CD8-positive, alpha-beta memory T cell (primary cell): ENCODE measurements around the gene LMO3. TPM values are rescaled to one million over a fixed set of nuclear protein-coding genes. Genes with fewer than 3 reads are reported as not detected.

Source experiments
- CTCF ChIA-PET: fragments of 350-600 bp; sonication (Branson Sonifier 250); formaldehyde crosslinking; loops from one replicate; lab custom pipeline; 2021; ENCODE audit warnings: antibody characterized with exemption; lab: Charles Lee
- POLR2A ChIA-PET: fragments of 350-600 bp; sonication (Branson Sonifier 250); formaldehyde crosslinking; loops from one replicate; lab custom pipeline; 2021; ENCODE audit warnings: antibody characterized with exemption; lab: Charles Lee
- DNase-seq, 5 donors: peaks; one replicate each; pipeline versions ENCODE4 v3.0.0 to v3.0.0-alpha.2; 2020 to 2022; ENCODE audit warnings: mixed read lengths in 1 of 5
- H3K27ac ChIP-seq: one replicate; pipeline ENCODE4 v1.7.0; 2013; ENCODE audit warnings: low read depth, mild to moderate bottlenecking, low read length, moderate library complexity
- H3K27me3 ChIP-seq: 2 replicates; pipeline ENCODE4 v1.7.0; 2013; ENCODE audit warnings: low read length, mild to moderate bottlenecking; ENCODE audit not compliant: insufficient read depth, poor library complexity, severe bottlenecking
- H3K36me3 ChIP-seq: 2 replicates; pipeline ENCODE4 v1.7.0; 2013; ENCODE audit warnings: mild to moderate bottlenecking, low read length, moderate library complexity; ENCODE audit not compliant: insufficient read depth
- H3K4me1 ChIP-seq: 2 replicates; pipeline ENCODE4 v1.7.0; 2013; ENCODE audit warnings: mild to moderate bottlenecking, low read length, moderate library complexity; ENCODE audit not compliant: insufficient read depth
- H3K4me3 ChIP-seq: 2 replicates; pipeline ENCODE4 v1.7.0; 2013; ENCODE audit warnings: mild to moderate bottlenecking, low read length
- H3K9me3 ChIP-seq: 2 replicates; pipeline ENCODE4 v1.7.0; 2013; ENCODE audit warnings: mild to moderate bottlenecking, low read length
- H3K27ac Mint-ChIP-seq, 8 donors: one replicate each; pipeline ENCODE4 v1.8.0; 2020 to 2021; ENCODE audit warnings: mixed read lengths in 8 of 8, mild to moderate bottlenecking in 6 of 8, inconsistent platforms in 3 of 8, moderate library complexity in 3 of 8
- H3K27me3 Mint-ChIP-seq, 2 donors: one replicate each; pipeline ENCODE4 v1.8.0; 2020 to 2021; ENCODE audit warnings: mixed read lengths in 2 of 2, mild to moderate bottlenecking in 1 of 2, moderate library complexity in 1 of 2
- H3K36me3 Mint-ChIP-seq, 3 donors: one replicate each; pipeline ENCODE4 v1.8.0; 2020 to 2021; ENCODE audit warnings: mixed read lengths in 3 of 3, inconsistent platforms in 1 of 3, mild to moderate bottlenecking in 1 of 3
- H3K4me1 Mint-ChIP-seq, 3 donors: one replicate each; pipeline ENCODE4 v1.8.0; 2020 to 2021; ENCODE audit warnings: mixed read lengths in 3 of 3, inconsistent platforms in 1 of 3, mild to moderate bottlenecking in 1 of 3
- H3K4me3 Mint-ChIP-seq, 7 donors: one replicate each; pipeline ENCODE4 v1.8.0; 2020 to 2021; ENCODE audit warnings: mixed read lengths in 7 of 7, mild to moderate bottlenecking in 6 of 7, moderate library complexity in 4 of 7, inconsistent platforms in 2 of 7
- H3K9me3 Mint-ChIP-seq, 5 donors: one replicate each; pipeline ENCODE4 v1.8.0; 2020 to 2022; ENCODE audit warnings: mixed read lengths in 5 of 5, mild to moderate bottlenecking in 3 of 5, moderate library complexity in 2 of 5, inconsistent platforms in 1 of 5
- polyA plus RNA-seq: library from polyadenylated mRNA; unstranded; fragments of 300-500 nt; fragmentation: Illumina TruSeq; gene quantifications from one replicate; pipeline ENCODE4 v1.2.3, GENCODE V29; 2021
- total RNA-seq, 2 experiments: library from RNA; stranded (reverse); gene quantifications; one replicate each; pipeline ENCODE4 v1.2.3, GENCODE V29; 2021

The LMO3 gene
- total and polyA plus RNA-seq, 3 experiments from 2014 or later, result not detected

- Histone ChIP-seq H3K9me3 (no peaks in the 10 kb centered on the region), H3K27ac (no peak overlapping the region), H3K27me3 (no peaks in the 10 kb centered on the region), H3K36me3 (no peaks in the 10 kb centered on the region), H3K4me3 (no peak overlapping the region), H3K4me1 (no peaks in the 10 kb centered on the region)
- Mint-ChIP-seq H3K27me3 (peaks cover 11 to 25% of the 10 kb centered on the region in 2 donors), H3K4me1 (no peaks in the 10 kb centered on the region), H3K36me3 (no peaks in the 10 kb centered on the region), H3K4me3 (no peak overlapping the region), H3K27ac (no peak overlapping the region), H3K9me3 (peaks cover 9 to 20% (median 15%) of the 10 kb centered on the region in 5 donors)
- ChIA-PET CTCF (no interaction called here), POLR2A (no interaction called here)
- DNase-seq, result no peak
Measured at GRCh38 chr12:16605642-16606116, 283 bp downstream of the LMO3 start.

DNA sequence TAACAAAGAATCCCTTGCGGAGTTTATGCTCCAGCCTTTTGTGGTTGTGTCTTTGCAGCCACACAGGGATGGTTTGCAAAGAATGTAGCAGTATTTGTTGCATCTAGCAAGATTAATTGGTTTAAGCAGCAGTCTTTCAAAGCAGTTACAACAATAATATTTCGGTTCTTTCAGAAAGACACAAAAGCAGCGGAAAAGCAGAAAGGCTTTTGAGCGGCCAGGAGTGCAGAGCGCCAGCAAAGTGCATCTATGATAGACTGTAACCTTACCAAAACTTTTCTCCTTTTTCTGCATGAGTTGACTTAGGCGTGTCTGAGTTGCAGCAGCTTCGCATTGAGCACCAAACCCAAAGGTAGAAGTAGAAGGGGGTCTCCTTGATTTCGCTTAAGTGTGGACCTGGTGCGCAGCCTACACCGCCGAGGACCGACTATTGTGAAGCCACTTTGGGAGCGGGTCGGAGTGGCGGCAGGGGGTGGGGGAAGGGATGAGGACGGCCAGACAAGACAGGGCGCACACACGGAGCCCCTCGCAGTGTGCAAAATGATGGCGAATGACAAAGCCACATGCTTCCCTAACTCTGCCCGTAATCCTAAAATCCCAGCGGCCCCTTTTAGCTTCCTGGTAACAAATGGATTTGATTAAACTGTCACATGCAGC lies 1.2 kb downstream of the LMO3 start:
- H3K27me3 Mint-ChIP-seq, result peaks cover 11 to 25% of the 10 kb centered on the region in 2 donors
- no peaks in the 10 kb centered on the region for H3K36me3 Mint-ChIP-seq
- Histone ChIP-seq H3K4me1 (no peaks in the 10 kb centered on the region), H3K4me3 (no peak overlapping the region), H3K9me3 (no peaks in the 10 kb centered on the region), H3K36me3 (no peaks in the 10 kb centered on the region), H3K27me3 (no peaks in the 10 kb centered on the region), H3K27ac (no peak overlapping the region)
- DNase-seq, result no peak
- CTCF ChIA-PET, result no interaction called here
- no peak overlapping the region for H3K27ac Mint-ChIP-seq
- H3K4me1 Mint-ChIP-seq, result no peaks in the 10 kb centered on the region
- peaks cover 9 to 22% (median 12%) of the 10 kb centered on the region in 5 donors for H3K9me3 Mint-ChIP-seq
- POLR2A ChIA-PET, result no interaction called here
- H3K4me3 Mint-ChIP-seq, result no peak overlapping the region

DNA sequence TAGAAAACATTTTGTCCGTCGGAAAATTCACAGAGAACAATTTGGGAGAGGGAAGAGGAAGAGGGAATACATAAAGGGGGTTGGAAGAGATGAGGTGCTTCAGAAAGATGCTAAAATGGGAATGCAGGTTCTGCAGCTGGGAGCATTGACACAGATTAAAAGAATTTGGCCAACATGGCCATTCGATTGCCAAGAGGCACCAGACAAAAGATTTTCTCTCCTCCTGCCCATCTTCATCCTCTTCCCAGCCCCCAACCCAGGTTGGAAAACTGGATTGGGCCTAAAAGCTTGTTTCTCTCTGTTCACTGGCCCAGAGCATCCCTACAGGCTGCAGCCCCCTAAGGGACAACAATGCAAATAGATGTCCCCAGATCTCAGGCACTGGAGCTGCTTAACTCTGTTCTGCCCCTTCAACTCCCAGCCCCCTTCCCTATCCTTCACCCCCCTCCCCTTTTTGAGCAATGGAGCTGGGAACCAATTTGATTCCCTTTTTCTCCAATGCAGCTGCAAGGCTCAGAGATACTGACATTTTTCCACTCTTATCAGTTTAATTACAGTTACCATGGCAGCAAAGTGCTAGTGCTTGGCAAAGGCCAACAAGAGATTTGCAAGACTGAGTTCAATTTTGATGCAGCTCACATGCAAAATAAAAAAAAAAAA lies 1.9 kb downstream of the LMO3 start:
- Histone ChIP-seq H3K4me1 (no peaks in the 10 kb centered on the region), H3K27me3 (no peaks in the 10 kb centered on the region), H3K36me3 (no peaks in the 10 kb centered on the region), H3K27ac (no peak overlapping the region), H3K9me3 (no peaks in the 10 kb centered on the region), H3K4me3 (no peak overlapping the region)
- Mint-ChIP-seq H3K36me3 (no peaks in the 10 kb centered on the region), H3K27ac (no peak overlapping the region), H3K4me3 (no peak overlapping the region), H3K9me3 (peaks cover 9 to 18% (median 12%) of the 10 kb centered on the region in 5 donors), H3K27me3 (peaks cover 11 to 25% of the 10 kb centered on the region in 2 donors), H3K4me1 (no peaks in the 10 kb centered on the region)
- ChIA-PET POLR2A (no interaction called here), CTCF (no interaction called here)
- DNase-seq, result no peak

DNA sequence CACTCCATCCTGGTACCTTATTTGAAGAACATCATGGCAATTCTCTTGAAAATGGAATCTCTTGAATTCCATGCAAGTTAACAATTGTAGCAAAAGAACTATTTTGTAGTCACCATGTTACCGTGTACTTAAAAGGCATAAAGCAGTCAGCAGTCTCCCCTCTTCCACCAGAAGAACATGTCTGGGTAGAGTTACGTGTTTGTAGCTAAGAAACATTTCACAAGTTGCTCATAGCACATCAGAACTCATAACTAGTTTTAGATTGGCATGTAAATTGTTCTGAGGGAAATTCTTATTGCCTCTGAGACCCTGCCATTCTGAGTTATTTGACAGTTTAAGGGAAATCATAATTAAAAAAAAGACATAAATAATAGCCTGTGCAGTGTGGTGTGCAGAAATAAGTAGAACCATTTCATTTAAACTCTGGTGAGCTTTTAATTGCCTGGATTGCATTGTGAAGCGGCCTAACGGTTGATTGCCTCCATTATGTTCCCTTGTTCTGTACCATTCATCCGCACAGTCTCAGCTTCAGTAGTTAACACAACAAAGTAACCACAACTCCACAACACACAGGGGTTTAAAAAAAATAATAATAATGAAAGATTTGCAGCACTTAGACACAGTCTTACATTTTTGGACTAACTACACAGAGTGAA lies 2.6 kb downstream of the LMO3 start:
- ChIA-PET POLR2A (no interaction called here), CTCF (no interaction called here)
- no peak overlapping the region for H3K4me3 ChIP-seq
- H3K4me1 ChIP-seq, result no peaks in the 10 kb centered on the region
- DNase-seq, result no peak
- peaks cover 9 to 18% (median 15%) of the 10 kb centered on the region in 5 donors for H3K9me3 Mint-ChIP-seq
- no peaks in the 10 kb centered on the region for H3K9me3 ChIP-seq
- H3K27me3 Mint-ChIP-seq, result peaks cover 11 to 25% of the 10 kb centered on the region in 2 donors
- H3K4me3 Mint-ChIP-seq, result no peak overlapping the region
- no peaks in the 10 kb centered on the region for H3K27me3 ChIP-seq
- no peaks in the 10 kb centered on the region for H3K4me1 Mint-ChIP-seq
- no peaks in the 10 kb centered on the region for H3K36me3 ChIP-seq
- H3K27ac ChIP-seq, result no peak overlapping the region
- H3K27ac Mint-ChIP-seq, result no peak overlapping the region
- no peaks in the 10 kb centered on the region for H3K36me3 Mint-ChIP-seq

- no peak overlapping the region for H3K27ac Mint-ChIP-seq
- CTCF ChIA-PET, result no interaction called here
- peaks cover 9 to 21% of the 10 kb centered on the region in 2 donors for H3K27me3 Mint-ChIP-seq
- Histone ChIP-seq H3K4me1 (no peaks in the 10 kb centered on the region), H3K36me3 (no peaks in the 10 kb centered on the region), H3K27ac (no peak overlapping the region), H3K4me3 (no peak overlapping the region), H3K9me3 (no peaks in the 10 kb centered on the region), H3K27me3 (no peaks in the 10 kb centered on the region)
- no peak overlapping the region for H3K4me3 Mint-ChIP-seq
- no peaks in the 10 kb centered on the region for H3K4me1 Mint-ChIP-seq
- peaks cover 9 to 14% (median 13%) of the 10 kb centered on the region in 5 donors for H3K9me3 Mint-ChIP-seq
- H3K36me3 Mint-ChIP-seq, result no peaks in the 10 kb centered on the region
- no peak for DNase-seq
- POLR2A ChIA-PET, result no interaction called here
Measured at GRCh38 chr12:16602412-16602811, 3.5 kb downstream of the LMO3 start.

GRCh38 chr12:16600525-16600924 lies 5.4 kb downstream of the LMO3 start:
- no peaks in the 10 kb centered on the region for H3K27me3 ChIP-seq
- H3K36me3 ChIP-seq, result no peaks in the 10 kb centered on the region
- no peaks in the 10 kb centered on the region for H3K9me3 ChIP-seq
- H3K27ac ChIP-seq, result no peak overlapping the region
- H3K27ac Mint-ChIP-seq, result no peak overlapping the region
- H3K27me3 Mint-ChIP-seq, result peaks cover 4 to 8% of the 10 kb centered on the region in 2 donors
- no peak for DNase-seq
- no peaks in the 10 kb centered on the region for H3K4me1 ChIP-seq
- ChIA-PET CTCF (no interaction called here), POLR2A (no interaction called here)
- H3K4me1 Mint-ChIP-seq, result no peaks in the 10 kb centered on the region
- no peak overlapping the region for H3K4me3 ChIP-seq
- no peak overlapping the region for H3K4me3 Mint-ChIP-seq
- H3K36me3 Mint-ChIP-seq, result no peaks in the 10 kb centered on the region
- peaks cover under 1 to 17% (median 5%) of the 10 kb centered on the region in 5 donors for H3K9me3 Mint-ChIP-seq

GRCh38 chr12:16599081-16599480 lies 6.9 kb downstream of the LMO3 start:
- H3K9me3 ChIP-seq, result no peaks in the 10 kb centered on the region
- no peak overlapping the region for H3K4me3 Mint-ChIP-seq

DNA sequence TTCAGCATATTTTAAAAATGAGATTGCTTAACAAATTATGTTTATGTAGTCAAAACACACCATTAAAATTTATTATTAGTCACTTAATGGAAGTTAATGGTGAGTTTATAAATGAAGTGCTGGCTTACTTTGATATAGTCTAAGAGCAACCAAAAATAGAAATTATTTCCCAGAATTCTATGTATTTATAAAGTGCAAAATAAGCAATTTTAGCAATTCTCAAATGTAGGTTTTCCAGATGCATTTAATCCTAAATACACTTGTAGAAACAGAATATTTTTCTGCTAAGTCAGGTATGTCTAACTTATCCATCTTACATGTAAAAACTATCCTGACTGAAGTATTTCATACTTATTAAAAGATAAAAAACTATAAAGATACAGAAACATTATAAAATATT lies 11.2 kb downstream of the LMO3 start:
- H3K36me3 ChIP-seq, result no peaks in the 10 kb centered on the region
- Mint-ChIP-seq H3K27me3 (no peaks in the 10 kb centered on the region), H3K36me3 (no peaks in the 10 kb centered on the region), H3K4me1 (no peaks in the 10 kb centered on the region), H3K9me3 (peaks cover 0 to 24% (median 2%) of the 10 kb centered on the region in 5 donors), H3K27ac (no peak overlapping the region), H3K4me3 (no peak overlapping the region)
- no peak for DNase-seq
- no peaks in the 10 kb centered on the region for H3K27me3 ChIP-seq
- H3K4me3 ChIP-seq, result no peak overlapping the region
- POLR2A ChIA-PET, result no interaction called here
- H3K4me1 ChIP-seq, result no peaks in the 10 kb centered on the region
- CTCF ChIA-PET, result no interaction called here
- no peaks in the 10 kb centered on the region for H3K9me3 ChIP-seq
- H3K27ac ChIP-seq, result no peak overlapping the region

More at GRCh38 chr12:16599081-16599480, 6.9 kb downstream of the LMO3 start:
- Histone ChIP-seq H3K27me3 (no peaks in the 10 kb centered on the region), H3K4me1 (no peaks in the 10 kb centered on the region), H3K36me3 (no peaks in the 10 kb centered on the region), H3K4me3 (no peak overlapping the region), H3K27ac (no peak overlapping the region)
- peaks cover 0 to 17% (median 4%) of the 10 kb centered on the region in 5 donors for H3K9me3 Mint-ChIP-seq
- no peak overlapping the region for H3K27ac Mint-ChIP-seq
- no peak for DNase-seq
- POLR2A ChIA-PET, result no interaction called here
- H3K4me1 Mint-ChIP-seq, result no peaks in the 10 kb centered on the region
- no peaks in the 10 kb centered on the region for H3K36me3 Mint-ChIP-seq
- CTCF ChIA-PET, result no interaction called here
- peaks cover 0 to 4% of the 10 kb centered on the region in 2 donors for H3K27me3 Mint-ChIP-seq
